HG03066 (cell line): ENCODE data around the gene C16orf96.

Experiments
- ATAC-seq: cut with Tn5 transposase; IDR thresholded peaks from one replicate; pipeline ENCODE4 v1.9.1; 2021; ENCODE audit warnings: low read depth; ENCODE audit not compliant: unreplicated experiment

Gene C16orf96

DNA sequence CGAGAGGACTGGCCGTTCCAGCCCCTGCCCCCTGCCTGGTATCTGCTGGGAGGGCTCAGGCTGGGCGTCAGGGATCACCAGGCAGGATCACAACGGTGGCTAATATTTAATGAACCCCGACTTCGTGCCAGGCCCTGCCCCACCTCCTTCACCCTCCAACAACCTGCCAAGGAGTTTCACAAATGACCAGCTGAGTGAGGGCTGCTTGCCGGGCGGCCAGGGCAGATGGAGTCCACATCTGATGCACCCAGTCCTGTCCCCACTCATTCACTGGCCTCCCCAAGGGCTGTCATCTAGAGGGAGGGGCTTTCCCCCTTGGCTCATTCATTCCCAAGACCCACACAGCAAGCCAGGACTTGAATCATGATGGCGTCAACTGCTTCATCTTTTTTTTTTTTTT lies 41.0 kb downstream of the C16orf96 start:
- no peak for ATAC-seq

DNA sequence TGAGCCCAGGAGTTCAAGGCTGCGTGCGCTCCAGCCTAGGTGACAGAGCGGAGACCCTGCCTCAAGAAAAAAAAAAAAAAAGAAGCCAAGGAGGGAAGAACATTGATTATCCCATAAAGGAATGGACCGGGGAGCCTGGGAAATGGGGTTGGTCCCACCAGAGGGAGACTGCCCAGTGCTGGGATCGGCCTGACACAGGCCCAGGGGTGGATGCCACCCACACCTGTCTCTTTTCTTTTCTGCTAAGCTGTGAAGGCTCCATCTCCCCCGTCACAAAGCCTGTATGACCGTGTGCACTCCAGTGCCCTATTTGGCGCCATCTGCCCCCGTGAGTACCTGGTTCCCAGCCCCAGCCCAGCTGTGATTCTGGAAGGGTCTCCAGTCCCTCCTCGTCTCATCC lies 42.9 kb downstream of the C16orf96 start:
- no peak for ATAC-seq

DNA sequence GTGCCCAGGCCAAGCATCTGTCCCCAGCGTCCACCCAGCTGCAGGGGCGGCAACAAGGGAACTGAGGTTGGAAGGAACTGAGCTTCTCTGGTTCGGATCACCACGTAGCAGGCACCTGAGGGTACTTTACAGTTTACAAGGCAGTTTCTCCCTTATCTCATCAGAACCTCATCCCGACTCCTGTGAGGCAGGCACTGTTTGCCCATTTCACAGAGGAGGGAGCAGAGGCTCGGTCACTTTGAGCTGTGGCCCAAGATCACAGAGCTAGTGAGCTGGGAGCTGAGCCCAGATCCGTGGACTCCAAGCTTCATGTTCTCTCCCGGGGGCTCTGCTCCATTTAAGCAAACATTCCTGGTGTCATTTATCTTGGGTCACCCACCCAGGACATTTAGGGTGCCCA lies 43.4 kb downstream of the C16orf96 start:
- no peak for ATAC-seq

DNA sequence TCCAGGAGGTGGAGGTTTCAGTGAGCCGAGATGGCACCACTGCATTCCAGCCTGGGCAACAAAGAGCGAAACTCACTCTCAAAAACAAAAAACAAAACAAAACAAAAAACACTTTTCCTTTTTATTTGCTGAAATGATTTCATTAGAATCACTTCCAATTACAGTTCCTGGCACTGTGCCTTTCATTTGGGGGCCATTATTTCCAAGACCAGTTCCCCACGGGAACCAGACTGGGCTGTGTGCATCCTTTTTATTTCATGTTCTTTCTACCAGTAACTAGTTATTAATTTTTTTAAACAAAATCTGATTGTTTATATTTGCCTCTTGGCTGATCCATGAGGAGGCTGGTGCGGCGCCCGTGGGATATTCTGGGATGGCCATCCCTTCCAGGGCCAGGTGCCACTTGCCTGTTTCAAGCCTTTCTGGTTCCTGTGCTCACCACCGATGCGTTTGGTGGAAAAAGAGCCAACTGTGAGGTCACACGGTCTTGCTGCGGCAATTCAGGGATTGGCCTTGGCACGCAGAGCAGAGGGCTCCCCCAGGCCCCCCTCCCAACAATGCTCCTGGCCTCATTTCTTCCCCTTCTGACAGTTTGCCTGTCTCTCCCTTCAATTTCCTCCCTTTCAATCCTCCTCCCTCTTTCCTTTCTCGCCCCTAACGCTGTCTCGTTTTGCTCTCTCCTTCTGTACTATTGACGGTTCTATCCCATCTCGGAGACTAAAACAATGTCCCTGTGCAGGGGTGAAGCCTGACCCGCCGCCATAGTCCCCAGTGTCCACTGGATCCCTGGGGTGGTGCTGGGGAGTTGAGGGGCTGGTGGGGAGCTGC lies 45.1 kb downstream of the C16orf96 start:
- ATAC-seq = no peak

DNA sequence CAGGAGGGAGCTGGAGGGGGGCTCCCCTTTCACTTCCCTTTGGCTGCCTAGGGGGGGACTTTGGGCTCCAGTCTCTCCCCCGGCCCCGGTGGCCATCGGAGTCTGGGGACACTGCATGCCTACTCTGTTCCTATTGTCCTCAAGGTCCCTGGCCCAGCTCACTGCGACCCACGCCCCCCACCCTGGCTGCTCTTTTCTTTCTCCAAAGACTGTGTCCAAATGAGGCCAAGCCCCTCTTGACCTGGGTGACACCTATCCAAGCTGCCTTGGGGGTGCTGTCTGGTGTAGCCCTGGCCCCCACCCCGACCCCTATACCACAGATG lies 45.7 kb downstream of the C16orf96 start:
- no peak for ATAC-seq

DNA sequence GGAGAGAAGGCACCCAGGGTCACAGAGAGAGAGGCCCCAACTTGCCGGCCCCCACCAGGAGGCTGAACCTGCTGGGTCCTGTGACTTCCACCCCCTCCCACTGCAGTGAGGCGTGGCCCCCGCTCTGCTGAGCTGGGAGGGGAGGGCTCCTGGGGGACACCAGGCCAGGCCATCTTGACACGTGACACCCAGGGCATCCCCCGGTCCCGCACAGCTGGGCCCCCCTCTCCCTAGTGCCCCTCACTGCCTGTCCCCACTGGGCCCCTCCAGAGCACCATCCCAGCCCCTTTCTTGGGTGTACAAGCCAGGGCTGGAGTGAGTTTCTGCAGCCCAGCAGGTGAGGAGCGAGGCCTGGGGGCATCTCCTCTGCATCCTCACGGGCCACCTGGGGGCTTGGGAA lies 46.2 kb downstream of the C16orf96 start:
- no peak for ATAC-seq

DNA sequence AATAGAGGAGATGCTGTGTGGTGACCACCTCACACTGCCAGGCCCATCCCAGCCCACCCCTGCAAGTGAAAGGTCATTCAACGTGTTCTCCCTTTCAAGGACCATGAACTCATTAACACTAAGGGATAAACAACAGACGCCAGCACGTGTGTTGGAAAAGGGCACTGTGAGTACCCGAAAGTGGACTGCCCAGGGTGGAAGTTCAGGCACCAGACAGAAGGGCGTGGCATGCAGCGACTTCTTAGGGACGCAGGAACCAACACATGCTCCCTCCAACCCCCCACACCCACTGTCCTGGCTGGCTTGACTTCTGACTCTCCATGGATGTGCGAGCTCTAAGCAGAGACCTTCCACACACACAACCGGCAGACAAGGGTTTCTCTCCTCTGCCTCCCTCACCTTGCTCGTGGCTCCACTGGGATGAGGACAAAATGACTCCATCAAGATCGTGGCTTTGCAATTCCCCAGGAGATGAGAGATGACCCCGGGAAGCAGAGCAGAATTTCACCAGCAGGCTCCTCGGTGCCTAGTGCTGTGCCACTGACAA lies 47.6 kb downstream of the C16orf96 start:
- ATAC-seq = no peak

DNA sequence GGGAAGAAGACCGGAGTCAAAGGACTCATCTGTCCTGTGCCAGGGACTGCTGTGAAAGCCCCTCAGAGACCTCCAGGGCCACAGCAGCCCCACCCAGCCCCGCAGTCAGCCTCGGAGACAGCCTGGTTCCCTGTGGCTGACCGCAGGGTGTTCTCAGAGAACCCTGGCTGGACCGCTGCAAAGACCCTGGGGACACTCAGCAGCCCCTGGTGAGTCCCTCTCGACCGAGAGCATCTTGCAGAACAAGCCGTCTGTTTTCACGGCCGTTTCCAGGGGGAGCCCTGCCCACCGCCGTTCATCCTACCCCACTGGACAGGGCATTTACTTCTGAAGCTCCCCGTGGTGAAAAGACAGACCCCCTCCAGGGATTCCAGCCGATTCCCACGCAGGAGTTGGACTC lies 48.3 kb downstream of the C16orf96 start:
- ATAC-seq = no peak

DNA sequence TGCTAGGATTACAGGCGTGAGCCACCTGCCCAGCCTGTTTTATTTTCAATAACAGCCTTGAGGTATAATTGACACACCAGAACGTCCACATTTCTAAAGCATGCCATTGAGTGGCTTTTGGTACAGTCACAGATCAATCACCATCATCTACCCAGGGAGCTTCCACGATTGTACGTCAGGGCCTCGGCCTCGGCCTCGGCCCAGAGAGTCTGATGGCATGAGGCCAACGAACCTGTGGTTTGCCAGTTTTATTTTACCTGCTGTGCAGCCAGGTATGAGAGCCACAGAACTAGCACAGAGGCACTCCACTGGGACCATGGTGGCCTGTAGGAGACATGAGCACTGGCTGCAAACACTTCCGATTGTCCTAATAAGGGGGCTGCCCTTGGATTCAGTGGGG lies 50.2 kb downstream of the C16orf96 start:
- no peak for ATAC-seq

DNA sequence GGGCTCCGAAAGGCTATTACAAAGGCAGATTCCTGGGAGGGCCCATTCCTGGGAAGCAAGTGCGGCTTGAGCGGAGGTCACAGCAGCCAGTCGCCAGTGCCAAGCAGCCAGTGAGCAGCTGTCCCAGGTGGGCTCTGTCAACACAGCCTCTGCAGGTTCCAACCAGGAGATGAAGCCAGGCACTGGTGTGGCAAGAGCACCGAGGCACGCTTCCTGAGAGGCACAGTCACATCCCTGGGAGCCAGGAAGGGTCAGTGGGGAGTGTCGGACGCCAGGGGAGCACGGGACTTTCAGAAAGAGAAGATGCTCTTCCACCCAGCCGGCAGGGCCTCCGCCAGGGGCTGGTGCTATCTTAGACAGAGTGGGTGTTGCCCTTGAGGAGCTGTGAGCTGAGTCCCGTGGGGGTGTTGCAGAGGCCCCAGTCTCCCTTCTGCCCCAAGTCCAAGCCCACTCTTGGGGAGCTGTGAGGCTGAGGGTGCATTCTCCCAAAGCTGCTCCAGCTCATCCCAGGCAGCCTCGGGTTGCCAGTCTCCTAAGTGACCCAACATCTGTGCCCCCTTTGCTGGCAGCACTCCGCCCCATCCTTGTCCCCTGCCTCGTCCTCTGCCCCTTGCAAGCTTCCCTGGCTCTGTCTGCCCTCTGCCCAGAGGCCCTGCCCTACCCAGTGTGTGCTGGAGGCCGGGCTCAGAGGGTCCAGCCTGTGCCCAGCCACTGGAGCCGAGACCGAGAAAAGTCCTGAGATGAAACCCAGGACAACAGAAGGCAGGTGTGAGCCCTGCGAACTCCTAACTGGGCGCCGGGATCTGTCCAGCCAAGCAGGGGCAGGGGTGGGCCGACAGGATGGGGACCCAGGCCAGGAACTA lies 51.9 kb downstream of the C16orf96 start:
- no peak for ATAC-seq

DNA sequence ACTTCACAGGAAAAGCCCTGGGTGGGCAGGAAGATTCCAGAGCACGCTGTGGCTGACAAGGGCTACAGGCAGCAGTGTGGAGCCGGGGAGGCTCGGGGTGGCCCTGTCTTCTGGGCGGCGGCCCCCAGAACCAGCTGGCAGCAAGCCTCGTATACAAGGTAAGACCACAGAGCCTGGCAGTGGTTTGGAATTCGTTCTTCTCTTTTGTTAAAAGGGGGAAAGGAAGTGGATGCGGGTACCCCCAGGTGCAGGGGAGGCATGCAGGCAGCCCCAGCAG lies 52.5 kb downstream of the C16orf96 start:
- no peak for ATAC-seq

DNA sequence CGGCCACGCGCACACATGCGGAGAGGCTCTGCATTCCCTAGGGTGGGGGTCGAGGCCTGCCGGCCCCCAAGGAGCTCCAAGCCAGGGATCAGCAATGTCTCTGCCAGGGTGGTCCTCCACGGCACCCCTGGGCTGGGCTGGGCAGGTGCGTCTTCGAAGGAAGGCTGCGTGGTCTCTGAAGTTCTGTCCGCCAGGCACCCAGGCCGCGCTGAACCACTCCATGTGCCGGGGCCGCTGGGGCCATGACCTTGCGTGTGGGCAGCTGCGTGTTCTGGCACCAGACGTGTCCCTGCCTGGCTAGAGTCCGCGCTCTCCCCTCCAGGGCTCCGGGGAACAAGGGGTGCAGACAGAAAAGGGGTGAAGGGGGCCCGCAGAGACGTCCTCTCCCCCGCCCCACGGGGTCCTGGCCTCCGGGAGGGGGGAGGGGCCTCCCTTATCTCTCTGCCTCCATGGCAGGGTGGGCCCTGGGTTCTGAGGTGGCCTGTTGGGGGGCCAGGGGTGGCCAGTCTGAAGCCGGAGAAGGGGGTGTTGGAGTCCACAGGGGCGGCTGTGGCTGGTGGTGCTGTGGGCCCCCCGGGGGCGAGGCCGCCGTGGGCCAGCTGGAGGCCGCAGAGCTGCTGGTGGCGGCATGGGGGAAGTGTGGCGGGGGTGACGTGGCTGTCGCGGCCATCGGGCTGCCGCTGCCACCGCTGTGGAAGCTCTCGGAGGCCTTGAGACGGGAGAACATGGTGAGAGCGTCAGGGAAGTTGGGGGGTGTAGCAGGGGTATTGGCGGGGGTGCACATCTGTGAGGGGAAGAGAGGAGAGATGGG lies 53.3 kb downstream of the C16orf96 start:
- no peak for ATAC-seq

DNA sequence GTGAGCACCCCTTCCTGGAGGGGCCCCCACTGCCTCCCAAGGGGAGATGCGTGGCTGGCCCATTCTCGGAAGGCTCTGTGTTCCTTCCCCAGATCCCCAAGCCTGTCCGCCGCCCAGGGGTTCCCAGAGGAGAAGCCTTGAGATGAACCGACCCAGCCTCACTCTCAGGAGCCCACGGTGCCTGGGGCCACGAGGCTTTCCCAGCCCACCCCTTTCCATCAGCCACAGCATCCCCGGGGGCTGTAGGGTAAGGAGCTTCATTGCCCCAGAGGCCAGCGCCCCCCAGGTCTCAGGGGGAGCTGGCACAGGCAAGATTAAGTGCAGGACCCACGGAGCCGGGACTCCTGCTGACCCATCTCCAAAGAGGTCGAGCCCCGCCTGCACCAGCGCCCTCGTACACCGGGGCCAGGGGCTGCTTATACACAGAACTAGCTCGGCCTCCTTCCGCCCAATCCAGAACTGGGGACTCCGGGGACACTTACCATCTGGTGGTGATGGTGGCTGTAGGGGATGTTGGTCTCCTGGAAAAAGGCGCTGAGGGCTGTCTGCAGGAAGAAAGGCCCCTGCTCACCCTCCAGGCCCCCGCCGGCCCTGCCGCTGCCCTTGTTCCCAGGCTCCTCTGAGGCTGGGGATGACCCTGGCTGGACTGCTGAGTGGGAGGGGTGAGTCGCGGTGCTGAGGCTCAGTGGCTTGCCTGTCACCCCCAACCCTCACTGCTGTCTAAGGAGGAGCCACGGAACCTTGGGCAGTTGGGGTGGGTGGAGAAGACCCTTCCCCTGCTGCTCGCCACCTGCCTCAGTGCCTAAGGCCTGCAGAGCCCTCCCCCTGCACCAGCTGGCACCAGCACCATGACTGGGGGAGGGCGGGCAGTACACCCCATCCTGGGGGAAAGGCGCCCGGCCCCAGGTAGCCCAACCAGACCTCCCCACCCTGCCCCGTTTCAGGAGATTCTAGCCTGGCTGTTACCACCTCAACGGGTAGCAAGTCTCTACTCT lies 54.2 kb downstream of the C16orf96 start:
- no peak for ATAC-seq

DNA sequence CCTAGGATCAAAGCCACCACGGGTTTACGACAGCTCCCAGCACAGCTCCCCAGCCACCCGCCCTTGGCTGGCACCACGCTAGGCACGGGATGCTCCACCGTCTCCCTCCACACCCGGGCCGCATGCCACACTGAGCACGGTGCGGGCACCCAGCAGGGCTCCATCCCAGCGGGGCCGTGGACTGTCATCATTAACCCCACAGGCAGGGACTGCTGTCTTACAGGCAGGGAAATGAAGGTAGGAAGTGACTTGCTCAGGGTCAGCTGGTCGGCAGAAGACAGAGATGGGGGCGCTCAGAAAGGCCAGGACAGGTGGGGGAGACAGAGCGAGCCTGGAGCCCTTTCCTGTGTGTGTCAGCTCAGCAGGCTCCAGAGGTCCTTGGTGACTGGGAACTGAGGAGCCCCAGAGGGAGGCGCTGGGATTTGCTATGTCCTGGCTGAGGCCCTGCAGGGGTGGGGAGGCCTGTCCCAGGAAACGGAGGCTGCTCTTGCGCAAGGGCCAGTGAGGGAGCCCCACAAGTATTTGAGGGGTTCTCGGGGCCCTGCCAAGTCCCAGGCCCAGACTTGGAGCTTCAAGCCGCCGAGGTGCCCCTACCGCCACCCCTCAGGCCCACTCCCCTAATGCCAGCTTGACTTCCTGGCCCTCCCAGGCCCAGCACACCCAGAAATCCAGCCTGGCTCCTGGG lies 55.3 kb downstream of the C16orf96 start:
- no peak for ATAC-seq

DNA sequence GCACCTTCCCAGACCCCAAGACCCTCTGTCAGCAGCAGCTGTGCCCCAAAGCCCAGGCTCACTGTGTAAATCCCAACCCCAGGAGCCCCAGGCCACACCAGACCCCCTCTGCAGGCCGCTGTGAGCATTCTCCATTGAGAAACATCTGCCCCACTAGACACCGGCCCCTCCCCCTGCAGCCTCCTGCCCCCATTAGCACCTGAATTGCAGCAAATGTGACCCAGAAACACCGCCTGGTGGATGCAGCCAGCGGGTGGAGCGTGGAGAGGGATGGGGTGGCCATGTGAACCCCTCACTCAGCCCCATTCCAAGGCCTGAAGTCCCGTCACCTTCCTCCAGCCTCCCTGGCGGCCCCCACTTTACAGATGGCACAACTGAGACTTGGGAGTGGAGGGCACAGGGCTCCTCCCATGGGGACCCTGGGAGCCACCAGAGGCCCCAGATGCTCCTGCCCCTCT lies 56.4 kb downstream of the C16orf96 start:
- ATAC-seq = no peak

DNA sequence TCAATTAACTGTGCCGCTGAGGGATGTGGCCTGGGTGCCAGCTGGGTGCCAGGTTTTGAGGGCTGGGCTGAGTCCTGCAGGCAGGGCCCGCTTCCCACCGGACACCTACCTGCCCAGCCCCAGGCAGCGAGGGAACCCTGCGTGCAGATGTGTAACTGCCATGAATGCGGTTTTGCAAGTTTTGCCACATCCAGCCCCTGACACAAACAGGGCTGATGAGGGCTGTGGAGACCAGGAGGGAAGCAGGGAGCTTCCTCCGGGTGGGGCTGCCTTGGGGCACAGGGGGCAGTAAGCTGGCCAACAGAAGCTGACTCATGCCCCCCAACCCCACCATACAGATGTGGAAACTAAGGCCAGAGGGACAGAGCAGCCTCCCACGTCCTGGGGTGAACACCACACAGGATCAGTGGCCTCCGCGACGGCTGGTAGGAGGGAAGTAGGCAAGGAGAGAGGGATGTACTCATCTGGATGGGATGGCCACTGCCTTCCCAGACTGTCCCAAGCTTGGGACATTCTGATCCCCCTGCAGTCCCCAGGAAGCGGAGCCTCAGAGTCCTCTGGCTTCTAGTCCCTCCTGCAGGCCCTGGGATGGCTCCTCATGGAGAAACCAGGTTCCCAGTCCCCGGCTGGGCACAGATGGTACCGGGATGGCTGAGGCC lies 57.0 kb downstream of the C16orf96 start:
- ATAC-seq = no peak

DNA sequence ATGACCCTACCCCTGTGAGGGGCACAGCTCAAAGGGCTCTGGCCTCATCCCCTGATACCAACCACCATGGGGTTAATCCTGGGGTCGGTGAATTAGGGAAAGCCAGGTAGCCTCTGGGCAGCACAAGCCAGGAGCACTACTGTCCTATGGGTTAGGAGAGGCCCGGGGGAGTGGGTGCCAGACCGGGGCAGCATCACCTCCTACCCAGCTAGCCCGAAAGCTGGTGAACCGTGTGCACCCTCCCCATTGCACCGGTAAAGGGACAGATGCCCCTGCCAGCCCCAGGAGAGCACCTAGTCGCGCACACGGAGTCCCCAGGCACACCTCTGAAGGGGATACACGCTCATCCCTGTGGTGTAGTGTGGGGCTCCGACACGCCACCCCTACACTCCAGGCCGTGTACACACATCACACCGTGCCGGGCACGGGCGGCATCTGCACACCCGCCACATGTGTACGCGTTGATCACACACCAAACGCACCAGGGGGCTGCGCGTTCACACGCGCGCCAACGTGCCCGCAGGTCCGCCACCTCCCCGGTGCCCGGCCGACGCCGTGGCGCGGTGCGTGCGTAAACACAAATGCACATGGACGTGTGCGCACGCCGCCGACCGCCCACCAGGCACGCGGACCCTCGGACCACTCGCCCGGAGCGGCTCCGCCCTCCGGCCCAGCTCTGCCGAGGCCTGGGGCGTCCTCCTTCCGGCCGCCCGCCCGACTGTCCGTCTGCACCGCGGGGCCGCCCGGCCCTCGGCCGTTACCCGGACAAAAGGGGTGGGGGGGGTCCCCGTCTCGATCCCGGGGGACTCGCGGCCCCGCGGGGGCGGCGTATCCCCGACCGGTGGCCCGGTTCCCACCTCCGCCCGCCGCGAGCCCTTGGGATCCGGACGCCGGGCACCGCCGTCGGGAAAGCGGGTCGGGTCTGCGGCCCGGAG lies 57.8 kb downstream of the C16orf96 start:
- ATAC-seq = no peak
